Kidney (tissue), 14 donors: ENCODE data around the gene SGIP1. TPM values are rescaled to one million over a fixed set of nuclear protein-coding genes. Genes with fewer than 3 reads are reported as not detected.

ENCODE experiments used
- DNase-seq, 5 donors: peaks; one replicate each; pipeline ENCODE4 v3.0.0-alpha.2; 2013 to 2020
- FAIRE-seq: peaks from 2 replicates; lab custom pipeline; 2012; peaks lifted over from hg19 to GRCh38; lab: Jason Lieb, UNC
- H3K27ac ChIP-seq, 2 donors: one replicate each; pipeline ENCODE4 v1.7.0; 2013; ENCODE audit warnings: low read depth in 2 of 2, low read length in 2 of 2, inconsistent platforms in 1 of 2
- H3K27me3 ChIP-seq: one replicate; pipeline ENCODE4 v1.7.1; 2013; ENCODE audit warnings: low read length, inconsistent platforms; ENCODE audit not compliant: control insufficient read depth, insufficient read depth
- H3K36me3 ChIP-seq, 3 donors: one replicate each; pipeline versions ENCODE4 v1.7.0 to v1.7.1; 2013; ENCODE audit warnings: low read length in 3 of 3, control low read depth in 1 of 3, inconsistent platforms in 1 of 3; ENCODE audit not compliant: insufficient read depth in 3 of 3, control insufficient read depth in 2 of 3
- H3K4me1 ChIP-seq, 3 donors: one replicate each; pipeline versions ENCODE4 v1.7.0 to v1.7.1; 2013; ENCODE audit warnings: low read length in 3 of 3, inconsistent platforms in 1 of 3, low read depth in 1 of 3; ENCODE audit not compliant: control insufficient read depth in 2 of 3, insufficient read depth in 2 of 3
- H3K4me3 ChIP-seq, 3 donors: one replicate each; pipeline versions ENCODE4 v1.7.0 to v1.8.1; 2013; ENCODE audit warnings: low read length in 3 of 3, control low read depth in 1 of 3, inconsistent platforms in 1 of 3
- H3K9ac ChIP-seq, 3 donors: one replicate each; pipeline versions ENCODE4 v1.7.0 to v1.7.1; 2013; ENCODE audit warnings: low read length in 3 of 3, control low read depth in 1 of 3, inconsistent platforms in 1 of 3
- H3K9me3 ChIP-seq, 3 donors: one replicate each; pipeline versions ENCODE4 v1.7.0 to v1.7.1; 2013; ENCODE audit warnings: low read length in 3 of 3, control low read depth in 1 of 3, inconsistent platforms in 1 of 3; ENCODE audit not compliant: control insufficient read depth in 2 of 3, insufficient read depth in 1 of 3
- CTCF ChIP-seq: IDR thresholded peaks from 3 replicates; pipeline ENCODE4 v1.5.1; 2012; ENCODE audit warnings: mild to moderate bottlenecking, moderate library complexity, borderline replicate concordance; ENCODE audit not compliant: insufficient read depth; ENCODE audit errors: extremely low read depth
- intact Hi-C: fragments of 100-400 bp; cut with DNase I; formaldehyde crosslinking; loops from one replicate; pipeline ENCODE4 v1.11.1; 2022
- polyA plus RNA-seq: library from polyadenylated mRNA; stranded (reverse); fragments of 350-450 nt; fragmentation: Illumina TruSeq; extraction: RNeasy Lipid Tissue Mini Kit (QIAGEN cat#74804); gene quantifications from one replicate; pipeline ENCODE4 v1.2.3, GENCODE V29; 2014; ENCODE audit warnings: low read depth, low replicate concordance; ENCODE audit not compliant: insufficient read depth
- total RNA-seq: library from RNA; stranded (reverse); fragmentation: NEBNext Ultra II Directional; extraction: Animal tissue kit (Norgen Biotek cat#: 25700); gene quantifications from one replicate; pipeline ENCODE4 v1.2.1, GENCODE V29; 2021
- donor health status: control.
- donor health status: control.
- donor health status: control.
- donor health status: control.
- donor health status: control.
- donor health status: DM: yes; HTN: yes; CAD: no.
- donor health status: Normal renal cell carcinoma (clear cell type).

Gene SGIP1
- total and polyA plus RNA-seq, 2 donors from 2014 or later: 8.3 to 11.2 TPM

GRCh38 chr1:66693856-66694255 is 159.9 kb downstream of the SGIP1 start:
- Histone ChIP-seq H3K4me3 (no peak overlapping the region), H3K9ac (no peak overlapping the region), H3K4me1 (no peaks in the 10 kb centered on the region), H3K9me3 (peaks cover 0 to 3% (median 0%) of the 10 kb centered on the region in 3 donors), H3K27me3 (no peaks in the 10 kb centered on the region), H3K36me3 (peaks cover 0 to 2% (median 0%) of the 10 kb centered on the region in 3 donors), H3K27ac (no peak overlapping the region)
- FAIRE-seq: no peak
- TF ChIP-seq CTCF: no peak
- DNase-seq: no peak
- intact Hi-C loops: no loop called here

GRCh38 chr1:66695116-66695515 is 161.2 kb downstream of the SGIP1 start:
- H3K9ac ChIP-seq: no peak overlapping the region
- no peaks in the 10 kb centered on the region for H3K27me3 ChIP-seq
- no peak for TF ChIP-seq CTCF
- no peaks in the 10 kb centered on the region for H3K9me3 ChIP-seq
- DNase-seq: no peak
- no peak for FAIRE-seq
- intact Hi-C loops: no loop called here
- no peaks in the 10 kb centered on the region for H3K36me3 ChIP-seq
- H3K4me3 ChIP-seq: no peak overlapping the region
- no peak overlapping the region for H3K27ac ChIP-seq
- H3K4me1 ChIP-seq: no peaks in the 10 kb centered on the region

GRCh38 chr1:66696771-66697170 is 162.8 kb downstream of the SGIP1 start:
- H3K27me3 ChIP-seq: no peaks in the 10 kb centered on the region
- no peak overlapping the region for H3K9ac ChIP-seq
- DNase-seq (no peak), FAIRE-seq (no peak)
- H3K4me3 ChIP-seq: no peak overlapping the region
- intact Hi-C loops: no loop called here
- H3K36me3 ChIP-seq: no peaks in the 10 kb centered on the region
- TF ChIP-seq CTCF: no peak
- no peaks in the 10 kb centered on the region for H3K9me3 ChIP-seq
- no peaks in the 10 kb centered on the region for H3K4me1 ChIP-seq
- H3K27ac ChIP-seq: no peak overlapping the region

- Histone ChIP-seq H3K27me3 (no peaks in the 10 kb centered on the region), H3K27ac (no peak overlapping the region), H3K4me1 (no peaks in the 10 kb centered on the region), H3K4me3 (no peak overlapping the region), H3K36me3 (no peaks in the 10 kb centered on the region), H3K9ac (no peak overlapping the region), H3K9me3 (no peaks in the 10 kb centered on the region)
- no peak for DNase-seq
- intact Hi-C loops: no loop called here
- TF ChIP-seq CTCF: no peak
- no peak for FAIRE-seq
Observed at GRCh38 chr1:66699213-66699612, 165.3 kb downstream of the SGIP1 start.
